K562 (cell line): ENCODE results near the gene GNG7.

Source experiments
- ELF1 ChIP-seq: fragments of 200-800 bp; sonication (Bioruptor generic); IDR thresholded peaks from 2 replicates; pipeline ENCODE4 v1.6.1; 2016; ENCODE audit warnings: missing genetic modification characterization, missing compliant biosample characterization
- ELF2 ChIP-seq: fragments of 250-450 bp; sonication (Bioruptor Pico); IDR thresholded peaks from 2 replicates; pipeline ENCODE4 v1.5.0; 2021; ENCODE audit warnings: mild to moderate bottlenecking
- ZNF184 ChIP-seq: sonication (generic); formaldehyde crosslinking; IDR thresholded peaks from 2 replicates; pipeline ENCODE4 v1.5.0; 2020; ENCODE audit warnings: missing genetic modification reagents
- ZNF24 ChIP-seq: fragments of 450-650 bp; IDR thresholded peaks from 2 replicates; pipeline ENCODE4 v1.6.1; 2016
- ZNF282 ChIP-seq: sonication (generic); formaldehyde crosslinking; IDR thresholded peaks from 2 replicates; pipeline ENCODE4 v1.8.1; 2023; ENCODE audit warnings: missing genetic modification reagents
- TF ChIP-seq, protein P1 (sequence below): sonication (generic); formaldehyde crosslinking; IDR thresholded peaks from 2 replicates; pipeline ENCODE4 v1.8.1; 2023; ENCODE audit warnings: mild to moderate bottlenecking, missing genetic modification reagents
- TF ChIP-seq, protein P2 (sequence below): fragments of 150-350 bp; conservative IDR thresholded peaks from 2 replicates; pipeline ENCODE4 v1.6.1; 2014; ENCODE audit warnings: low read length

DNA sequence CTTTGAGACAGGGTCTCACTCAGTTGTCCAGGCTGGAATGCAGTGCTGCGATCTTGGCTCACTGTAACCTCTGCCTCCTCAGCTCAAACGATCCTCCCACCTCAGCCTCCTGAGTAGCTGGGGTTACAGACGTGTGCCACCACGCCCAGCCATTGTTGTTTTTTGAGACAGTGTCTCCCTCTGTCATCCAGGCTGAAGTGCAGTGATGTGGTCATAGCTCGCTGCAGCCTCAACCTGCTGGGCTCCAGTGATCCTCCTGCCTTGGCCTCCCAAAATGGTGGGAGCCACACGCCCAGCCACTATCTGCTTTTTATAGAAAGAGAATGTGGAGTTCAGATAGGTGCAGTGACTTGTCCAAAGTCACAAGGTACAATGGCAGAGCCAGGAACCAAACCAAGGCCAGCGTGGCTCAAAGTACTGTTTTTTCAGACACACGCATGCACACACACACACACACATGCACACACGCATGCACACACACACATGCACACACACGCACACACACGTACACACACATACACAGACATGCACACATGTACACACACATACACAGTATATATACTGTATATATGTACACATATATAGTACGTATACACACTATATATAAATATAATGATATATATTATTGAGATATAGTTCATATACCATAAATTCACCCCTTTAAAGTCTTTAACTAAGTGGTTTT is 220.0 kb downstream of the GNG7 start:
- TF ChIP-seq, protein P1, sequence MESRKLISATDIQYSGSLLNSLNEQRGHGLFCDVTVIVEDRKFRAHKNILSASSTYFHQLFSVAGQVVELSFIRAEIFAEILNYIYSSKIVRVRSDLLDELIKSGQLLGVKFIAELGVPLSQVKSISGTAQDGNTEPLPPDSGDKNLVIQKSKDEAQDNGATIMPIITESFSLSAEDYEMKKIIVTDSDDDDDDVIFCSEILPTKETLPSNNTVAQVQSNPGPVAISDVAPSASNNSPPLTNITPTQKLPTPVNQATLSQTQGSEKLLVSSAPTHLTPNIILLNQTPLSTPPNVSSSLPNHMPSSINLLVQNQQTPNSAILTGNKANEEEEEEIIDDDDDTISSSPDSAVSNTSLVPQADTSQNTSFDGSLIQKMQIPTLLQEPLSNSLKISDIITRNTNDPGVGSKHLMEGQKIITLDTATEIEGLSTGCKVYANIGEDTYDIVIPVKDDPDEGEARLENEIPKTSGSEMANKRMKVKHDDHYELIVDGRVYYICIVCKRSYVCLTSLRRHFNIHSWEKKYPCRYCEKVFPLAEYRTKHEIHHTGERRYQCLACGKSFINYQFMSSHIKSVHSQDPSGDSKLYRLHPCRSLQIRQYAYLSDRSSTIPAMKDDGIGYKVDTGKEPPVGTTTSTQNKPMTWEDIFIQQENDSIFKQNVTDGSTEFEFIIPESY, result no peak
- TF ChIP-seq ELF1 (tag), result no peak
- TF ChIP-seq, protein P2, sequence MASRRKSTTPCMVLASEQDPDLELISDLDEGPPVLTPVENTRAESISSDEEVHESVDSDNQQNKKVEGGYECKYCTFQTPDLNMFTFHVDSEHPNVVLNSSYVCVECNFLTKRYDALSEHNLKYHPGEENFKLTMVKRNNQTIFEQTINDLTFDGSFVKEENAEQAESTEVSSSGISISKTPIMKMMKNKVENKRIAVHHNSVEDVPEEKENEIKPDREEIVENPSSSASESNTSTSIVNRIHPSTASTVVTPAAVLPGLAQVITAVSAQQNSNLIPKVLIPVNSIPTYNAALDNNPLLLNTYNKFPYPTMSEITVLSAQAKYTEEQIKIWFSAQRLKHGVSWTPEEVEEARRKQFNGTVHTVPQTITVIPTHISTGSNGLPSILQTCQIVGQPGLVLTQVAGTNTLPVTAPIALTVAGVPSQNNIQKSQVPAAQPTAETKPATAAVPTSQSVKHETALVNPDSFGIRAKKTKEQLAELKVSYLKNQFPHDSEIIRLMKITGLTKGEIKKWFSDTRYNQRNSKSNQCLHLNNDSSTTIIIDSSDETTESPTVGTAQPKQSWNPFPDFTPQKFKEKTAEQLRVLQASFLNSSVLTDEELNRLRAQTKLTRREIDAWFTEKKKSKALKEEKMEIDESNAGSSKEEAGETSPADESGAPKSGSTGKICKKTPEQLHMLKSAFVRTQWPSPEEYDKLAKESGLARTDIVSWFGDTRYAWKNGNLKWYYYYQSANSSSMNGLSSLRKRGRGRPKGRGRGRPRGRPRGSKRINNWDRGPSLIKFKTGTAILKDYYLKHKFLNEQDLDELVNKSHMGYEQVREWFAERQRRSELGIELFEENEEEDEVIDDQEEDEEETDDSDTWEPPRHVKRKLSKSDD, result no peak
- TF ChIP-seq ZNF184 (CRISPR knock-in tag), result no peak
- TF ChIP-seq ELF2 (CRISPR knock-in tag), result no peak
- no peak for TF ChIP-seq ZNF24
- no peak for TF ChIP-seq ZNF282 (CRISPR knock-in tag)
